ENCODE results near the gene LMF1.
"Not testable (repeated sequence)": the region's sequence is repeated elsewhere in the genome, so short reads cannot be mapped to it uniquely, and the experiment has no call there.

The LMF1 gene

DNA sequence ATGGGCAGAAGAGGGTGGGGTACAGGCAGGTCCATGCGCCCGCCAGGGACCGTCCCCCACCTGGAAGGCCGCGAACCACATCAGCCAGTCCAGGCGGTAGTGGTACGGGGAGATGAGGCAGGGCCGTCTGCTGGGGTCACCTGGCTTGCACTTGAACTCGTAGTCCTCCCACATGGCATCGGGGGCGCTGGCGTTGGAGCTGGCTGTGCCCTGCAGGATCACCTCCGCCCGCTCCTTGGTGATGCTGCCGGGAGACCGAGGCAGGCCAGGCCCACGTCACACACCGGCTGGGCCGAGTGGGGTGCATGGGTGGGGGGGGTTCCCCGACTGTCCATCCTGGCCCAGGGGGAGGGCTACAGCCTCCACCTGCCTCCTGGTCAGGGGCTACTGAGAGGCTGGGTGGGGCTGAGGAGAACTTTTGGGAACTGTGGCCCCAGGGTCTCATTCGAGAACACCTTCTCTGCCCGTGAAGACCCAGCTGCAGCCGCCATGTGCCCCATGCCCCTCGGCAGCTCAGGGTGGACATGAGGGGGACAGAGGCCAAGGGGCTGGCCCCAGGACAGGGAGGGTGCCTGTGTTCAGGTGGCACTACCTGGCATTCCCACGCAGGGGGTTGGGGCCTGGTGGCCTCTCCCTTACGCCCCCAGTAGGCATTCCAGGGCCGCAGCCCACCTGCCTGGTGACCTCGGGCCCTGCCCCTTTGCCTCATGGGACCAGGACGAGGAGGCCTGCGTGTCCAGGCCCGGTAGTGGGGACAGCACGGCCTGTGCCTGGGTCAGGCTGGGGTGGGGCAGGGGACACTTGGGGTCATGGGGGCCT lies 100.8 kb downstream of the LMF1 start:
- no peak for DNase-seq (ENCODE audit: low read depth in 2 of 2)

DNA sequence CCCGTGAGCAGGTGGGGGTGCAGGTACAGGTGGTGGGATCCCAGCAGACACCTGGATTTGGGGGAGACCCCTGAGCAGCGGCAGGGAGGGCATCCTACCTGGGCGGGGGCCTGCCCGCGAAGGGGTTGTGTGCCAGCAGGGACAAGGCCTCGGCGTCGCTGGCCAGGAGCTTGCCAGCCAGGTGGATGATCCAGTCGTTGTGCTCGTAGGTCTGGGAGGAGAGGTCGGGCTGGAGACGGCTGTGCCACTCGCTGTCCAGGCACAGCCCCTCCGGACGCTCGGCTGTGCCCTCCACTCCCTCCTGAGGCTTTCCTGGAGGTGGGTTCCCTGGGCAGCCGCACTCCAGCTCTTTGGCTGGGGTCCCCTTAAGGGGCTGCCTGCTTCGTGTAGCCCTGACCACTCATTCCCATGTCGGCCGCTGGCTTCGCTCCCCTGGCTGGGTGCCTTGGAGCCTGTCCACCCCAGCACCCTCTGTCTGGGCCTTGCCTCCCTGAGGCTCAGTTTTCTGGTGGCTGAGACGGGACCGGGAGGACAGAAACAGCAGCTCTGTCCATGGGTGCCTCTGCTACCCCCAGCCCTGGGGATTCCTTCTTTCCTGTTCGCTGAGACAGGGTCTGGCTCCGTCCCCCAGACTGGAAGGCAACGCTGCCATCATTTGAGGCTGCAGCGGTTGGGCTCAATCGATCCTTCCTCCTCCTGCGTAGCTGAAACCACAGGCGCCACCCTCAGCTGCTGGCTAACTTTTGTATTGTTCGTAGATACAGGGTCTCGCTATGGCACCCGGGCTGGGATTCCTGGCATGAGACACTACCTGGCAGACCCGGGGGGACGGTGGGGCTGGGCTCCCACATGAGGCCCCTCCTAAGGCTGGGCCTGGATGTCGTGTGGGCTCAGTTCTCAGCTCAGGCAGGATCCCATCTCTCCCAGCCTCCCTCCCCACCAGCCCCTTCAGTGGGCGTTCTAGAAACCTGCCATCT lies 101.7 kb downstream of the LMF1 start:
- DNase-seq (ENCODE audit: low read depth in 2 of 2): no peak

DNA sequence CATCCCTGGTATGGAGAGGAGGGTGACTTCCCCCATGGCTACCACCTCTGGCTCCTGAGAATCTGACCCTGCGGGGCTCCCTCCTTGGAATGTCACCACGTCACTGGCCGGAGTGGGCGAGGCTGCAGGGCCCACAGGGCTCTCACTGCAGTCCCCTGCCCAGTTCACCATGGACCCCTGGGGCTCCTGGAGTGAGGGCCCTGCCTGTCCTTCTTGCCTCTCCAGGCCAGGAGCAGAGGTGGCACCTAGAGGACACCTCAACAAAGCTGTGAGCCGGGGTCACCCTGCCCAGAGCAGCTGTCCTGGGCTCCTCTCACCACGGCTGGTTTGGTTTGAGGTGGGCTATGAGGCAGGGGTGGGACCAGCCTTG lies 102.4 kb downstream of the LMF1 start:
- DNase-seq (ENCODE audit: low read depth in 2 of 2): no peak

DNA sequence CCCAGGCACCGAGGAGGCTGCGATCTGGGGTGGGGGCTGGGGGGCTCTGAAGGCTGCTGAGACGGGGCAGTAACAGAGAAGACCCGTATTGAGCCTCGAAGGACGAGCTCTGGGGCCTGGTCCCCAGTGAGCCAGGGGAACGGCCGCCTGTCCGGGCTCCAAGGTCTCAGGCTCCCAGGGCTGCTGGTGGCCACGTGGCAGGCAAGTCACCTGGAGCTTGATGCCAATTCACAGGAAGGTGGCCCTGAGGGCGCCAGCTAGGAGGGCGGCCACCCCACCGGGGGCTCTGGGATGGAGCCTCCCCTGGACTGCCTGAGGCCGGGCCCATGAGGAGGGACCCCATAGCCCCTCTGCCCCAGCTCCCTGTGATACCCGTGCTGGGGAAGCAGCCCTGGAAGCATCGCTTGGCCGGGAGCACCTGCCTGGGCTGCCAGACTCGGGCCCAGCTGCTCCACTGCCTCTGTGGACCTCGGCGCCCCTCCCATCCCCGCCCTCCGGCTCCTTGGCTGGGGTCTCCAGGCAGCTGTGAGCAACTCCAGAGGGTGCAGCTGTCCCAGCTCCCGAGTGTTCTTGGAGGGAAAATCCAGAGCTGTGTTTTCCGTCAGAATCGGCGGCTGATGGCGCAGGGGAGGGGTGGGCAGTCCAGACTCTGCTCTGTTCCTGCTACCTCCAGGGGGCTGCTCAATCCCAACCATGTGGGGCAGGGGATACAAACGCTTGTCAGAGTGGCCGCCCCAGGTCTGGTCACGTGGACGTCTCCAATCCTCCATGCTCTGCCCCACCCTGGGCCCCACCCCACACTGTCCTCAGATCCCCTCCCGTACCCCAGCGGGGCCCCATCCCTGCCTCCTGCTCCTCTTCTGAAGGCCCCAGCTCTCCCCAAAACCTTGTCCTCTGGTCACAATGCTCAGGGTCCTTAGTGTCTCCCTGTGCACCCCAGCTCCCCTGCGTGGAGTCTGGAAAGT lies 103.1 kb downstream of the LMF1 start:
- DNase-seq (ENCODE audit: low read depth in 2 of 2): no peak

DNA sequence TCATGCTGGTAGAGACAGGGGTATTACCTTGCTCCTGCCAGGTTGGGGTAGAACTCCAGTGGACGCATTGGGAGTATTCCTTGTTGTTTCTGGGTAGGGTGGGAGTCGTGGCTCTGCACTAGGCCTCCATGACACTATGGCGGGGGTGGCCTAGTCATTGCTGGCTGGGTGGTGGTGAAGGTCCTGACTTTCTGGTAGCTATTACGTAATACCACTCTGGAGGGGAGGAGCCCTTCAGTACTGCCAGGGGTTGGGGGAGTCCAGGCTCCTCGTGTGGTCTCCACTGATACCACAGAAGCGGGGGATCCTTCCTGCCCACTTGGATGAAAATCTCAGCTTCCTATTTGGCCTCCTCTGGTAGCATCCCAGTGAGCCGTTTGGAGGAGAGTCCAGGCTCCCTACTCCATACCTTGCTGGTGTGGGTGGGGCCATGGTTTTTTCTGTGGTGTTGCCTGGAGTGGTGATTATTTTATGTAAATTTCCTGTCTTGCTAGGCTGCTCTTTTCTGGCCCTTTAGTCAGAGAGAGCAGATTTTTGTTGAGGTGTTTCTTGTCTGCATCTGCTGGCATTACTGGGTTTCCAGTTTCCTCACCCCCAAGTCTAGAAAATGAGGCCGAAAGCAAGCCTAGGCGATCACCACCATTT lies 104.4 kb downstream of the LMF1 start:
- DNase-seq (ENCODE audit: low read depth in 2 of 2): no peak

DNA sequence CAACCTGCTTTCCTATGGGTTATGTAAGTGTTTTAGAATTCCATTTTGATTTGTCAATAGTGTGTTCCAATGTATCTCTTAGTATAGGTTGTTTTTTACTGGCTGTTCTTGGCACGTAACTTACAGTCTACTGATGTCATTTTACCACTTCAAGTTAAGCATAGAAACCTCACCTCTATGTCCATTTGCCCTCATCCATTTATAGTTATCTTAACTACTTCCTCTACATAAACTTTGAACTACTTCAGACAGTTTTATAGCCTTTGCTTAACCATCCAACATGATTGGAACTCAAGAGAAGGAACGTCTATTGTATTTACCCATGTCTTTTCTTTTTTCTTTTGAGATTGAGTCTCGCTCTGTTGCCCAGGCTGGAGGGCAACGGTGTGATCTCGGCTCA lies 105.8 kb downstream of the LMF1 start:
- DNase-seq (ENCODE audit: low read depth in 2 of 2): no peak

DNA sequence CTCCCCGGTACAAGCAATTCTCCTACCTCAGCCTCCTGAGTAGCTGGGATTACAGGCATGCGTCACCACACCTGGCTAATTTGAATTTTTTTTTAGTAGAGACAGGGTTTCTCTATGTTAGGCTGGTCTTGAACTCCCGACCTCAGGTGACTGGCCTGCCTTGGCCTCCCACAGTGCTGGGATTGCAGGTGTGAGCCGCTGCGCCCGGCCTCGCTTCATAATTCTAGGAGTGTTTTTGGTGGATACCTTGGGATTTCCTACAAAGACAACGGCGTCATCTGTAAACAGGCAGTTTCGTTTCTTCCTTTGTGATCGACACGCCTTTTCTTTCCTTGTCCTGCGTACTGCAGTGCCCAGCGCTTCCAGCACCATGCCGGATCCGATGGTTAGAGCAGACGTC lies 109.3 kb downstream of the LMF1 start:
- DNase-seq (ENCODE audit: low read depth in 2 of 2): no peak

DNA sequence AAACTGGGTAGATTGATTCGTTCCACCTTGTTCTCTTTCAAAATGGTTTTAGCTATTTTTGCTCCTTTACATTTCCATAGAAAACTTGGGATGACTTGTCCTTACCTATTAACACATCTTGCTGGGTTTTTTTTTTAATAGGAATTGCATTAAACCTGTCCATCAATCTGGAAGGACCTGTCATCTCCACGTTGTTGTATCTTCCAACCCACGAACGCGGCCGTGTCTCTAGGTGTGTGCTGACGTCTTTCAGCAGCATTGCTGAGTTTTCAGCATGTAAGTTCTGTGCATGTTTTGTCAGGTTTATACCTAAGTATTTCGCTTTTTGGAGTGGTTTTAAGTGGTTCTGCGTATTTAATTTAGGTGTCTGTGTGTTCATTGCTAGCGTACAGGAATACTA lies 109.9 kb downstream of the LMF1 start:
- DNase-seq (ENCODE audit: low read depth in 2 of 2): no peak

DNA sequence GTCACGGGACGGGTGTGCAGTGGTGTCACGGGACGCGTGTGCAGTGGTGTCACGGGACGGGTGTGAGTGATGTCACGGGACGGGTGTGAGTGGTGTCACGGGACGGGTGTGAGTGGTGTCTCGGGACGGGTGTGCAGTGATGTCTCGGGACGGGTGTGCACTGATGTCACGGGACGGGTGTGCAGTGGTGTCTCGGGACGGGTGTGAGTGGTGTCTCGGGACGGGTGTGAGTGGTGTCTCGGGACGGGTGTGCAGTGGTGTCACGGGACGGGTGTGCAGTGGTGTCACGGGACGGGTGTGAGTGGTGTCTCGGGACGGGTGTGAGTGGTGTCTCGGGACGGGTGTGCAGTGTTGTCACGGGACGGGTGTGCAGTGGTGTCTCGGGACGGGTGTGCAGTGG lies 111.8 kb downstream of the LMF1 start:
- DNase-seq (ENCODE audit: low read depth in 2 of 2): not testable (repeated sequence)

DNA sequence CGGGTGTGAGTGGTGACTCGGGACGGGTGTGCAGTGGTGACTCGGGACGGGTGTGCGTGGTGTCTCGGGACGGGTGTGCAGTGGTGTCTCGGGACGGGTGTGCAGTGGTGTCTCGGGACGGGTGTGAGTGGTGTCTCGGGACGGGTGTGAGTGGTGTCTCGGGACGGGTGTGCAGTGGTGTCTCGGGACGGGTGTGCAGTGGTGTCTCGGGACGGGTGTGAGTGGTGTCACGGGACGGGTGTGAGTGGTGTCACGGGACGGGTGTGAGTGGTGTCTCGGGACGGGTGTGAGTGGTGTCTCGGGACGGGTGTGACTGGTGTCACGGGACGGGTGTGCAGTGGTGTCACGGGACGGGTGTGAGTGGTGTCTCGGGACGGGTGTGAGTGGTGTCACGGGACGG lies 112.3 kb downstream of the LMF1 start:
- not testable (repeated sequence) for DNase-seq (ENCODE audit: low read depth in 2 of 2)

DNA sequence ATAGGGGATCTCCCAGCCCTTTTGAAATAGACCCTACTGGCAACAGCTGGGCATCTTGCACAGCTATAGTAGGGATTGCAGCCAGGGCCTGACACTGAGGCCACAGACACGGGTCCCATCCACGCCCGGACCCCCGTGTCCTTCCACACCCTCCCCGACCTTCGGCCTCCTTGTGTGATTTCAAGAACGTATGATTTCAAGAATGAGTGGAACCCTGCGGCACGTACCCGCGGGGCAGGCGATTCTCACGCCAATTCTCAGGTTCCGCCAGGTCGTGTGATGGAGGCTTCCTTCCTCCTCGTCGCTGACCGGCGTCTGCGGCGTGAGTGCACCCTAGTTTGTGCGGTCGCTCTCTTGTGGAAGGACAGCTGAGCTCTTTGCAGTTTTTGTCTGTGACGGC lies 114.0 kb downstream of the LMF1 start:
- no peak for DNase-seq (ENCODE audit: low read depth in 2 of 2)

DNA sequence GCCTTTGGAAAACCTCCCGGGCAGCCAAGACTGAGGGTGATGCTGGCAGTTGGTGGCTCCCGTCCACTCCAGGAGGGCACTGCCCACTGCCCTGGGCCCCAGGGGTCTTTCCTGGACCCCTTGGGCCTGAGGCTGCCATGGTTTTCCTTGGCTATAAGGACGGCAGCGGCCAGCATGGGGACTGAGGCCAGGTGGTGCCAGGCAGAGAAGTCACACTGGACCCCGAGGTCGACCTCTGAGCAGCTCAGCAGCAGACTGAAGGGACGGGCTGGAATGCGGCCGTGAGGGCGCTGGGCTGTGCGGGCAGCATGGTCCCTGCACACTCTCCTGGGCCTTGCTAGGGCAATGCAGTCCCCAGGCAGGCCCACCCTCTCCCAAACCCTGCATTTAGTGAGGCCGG lies 114.7 kb downstream of the LMF1 start:
- no peak for DNase-seq (ENCODE audit: low read depth in 2 of 2)

DNA sequence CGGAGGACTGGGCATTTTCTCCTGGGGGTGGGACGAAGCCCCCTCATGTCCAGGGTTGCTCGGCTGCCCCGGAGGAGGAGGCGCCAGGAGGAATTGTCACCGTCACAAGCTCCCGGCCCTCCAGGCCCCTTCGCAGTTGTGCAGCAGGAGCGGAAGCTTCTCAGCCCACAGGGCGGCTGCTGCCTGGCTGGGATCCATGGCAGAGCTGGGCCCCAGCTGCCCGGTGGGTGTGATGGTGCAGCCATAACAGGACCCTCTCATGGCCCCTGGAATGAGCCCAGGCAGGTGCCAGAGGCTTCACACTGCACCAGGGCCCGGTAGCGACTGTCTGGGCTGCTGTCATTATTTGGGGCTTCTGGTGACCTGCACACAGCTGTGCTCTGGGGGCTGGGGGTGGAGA lies 115.3 kb downstream of the LMF1 start:
- DNase-seq (ENCODE audit: low read depth in 2 of 2): no peak

DNA sequence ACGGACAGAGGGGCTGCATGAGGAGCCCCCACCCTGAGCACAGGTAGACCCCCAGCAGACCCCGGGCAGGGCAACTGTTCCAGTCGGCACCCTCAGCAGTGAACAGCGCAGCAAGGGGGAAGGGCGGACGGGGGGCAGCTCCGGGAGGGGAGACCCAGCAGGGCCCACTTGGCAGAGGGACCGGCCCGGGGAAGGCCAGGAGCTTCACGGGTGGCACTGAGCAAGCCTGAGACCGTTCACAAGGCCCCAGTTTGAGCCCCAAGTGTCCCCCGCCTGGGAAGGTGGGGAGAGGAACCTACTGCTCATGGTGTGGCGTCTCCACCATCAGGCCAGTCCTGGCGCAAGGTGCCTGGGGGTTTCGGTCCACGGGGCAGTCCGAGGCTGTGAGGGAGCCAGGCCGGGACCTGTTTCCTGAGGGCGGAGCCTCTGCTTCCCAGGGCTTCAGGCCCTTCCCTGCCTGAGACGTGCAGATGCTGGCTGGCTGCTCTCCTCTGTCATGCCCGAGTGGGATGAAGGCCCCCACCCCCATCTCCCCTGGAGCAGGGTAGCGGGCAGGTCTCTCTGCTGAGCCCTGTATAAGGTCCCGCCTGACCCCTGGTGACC lies 115.9 kb downstream of the LMF1 start:
- no peak for DNase-seq (ENCODE audit: low read depth in 2 of 2)

DNA sequence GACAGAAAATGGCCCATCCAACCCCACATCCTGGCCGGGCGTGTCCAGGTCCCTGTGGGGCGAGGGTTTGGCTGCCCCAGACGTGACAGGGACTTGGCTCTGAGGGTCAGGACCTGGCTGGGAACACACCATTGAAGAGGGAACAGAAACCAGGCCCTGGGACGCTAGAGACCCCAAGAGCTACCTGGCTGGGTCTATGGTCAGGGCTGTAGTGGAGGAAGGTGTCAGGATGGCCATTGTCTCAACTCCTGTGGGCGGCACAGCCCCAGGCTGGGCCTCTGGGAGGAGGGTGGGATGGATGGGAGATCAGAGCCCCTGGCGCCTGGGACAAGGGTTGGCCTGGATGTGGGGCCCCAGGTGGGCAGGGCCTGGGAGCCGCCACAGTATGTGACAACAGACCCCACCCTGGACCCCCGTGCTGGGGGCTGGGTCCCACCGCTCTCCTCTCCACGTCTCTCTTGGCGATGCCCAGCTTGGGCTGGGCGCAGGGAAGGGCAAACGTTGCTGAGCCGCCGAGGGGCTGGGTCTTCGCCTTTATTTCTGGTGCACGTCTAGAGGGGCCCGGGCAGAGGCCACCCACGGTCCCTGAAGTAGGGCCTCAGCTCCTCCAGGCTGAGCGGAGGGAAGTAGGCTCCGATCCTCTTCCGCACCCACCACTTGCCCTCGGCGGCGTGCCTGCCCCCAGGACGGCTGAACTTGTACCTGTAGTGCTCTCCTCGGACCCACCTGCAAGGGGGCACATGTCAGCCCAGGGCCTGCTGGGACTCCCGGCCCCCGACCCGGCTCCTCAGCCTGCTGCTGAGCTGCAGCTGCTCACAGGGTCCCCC lies 116.6 kb downstream of the LMF1 start:
- DNase-seq (ENCODE audit: low read depth in 2 of 2): no peak

DNA sequence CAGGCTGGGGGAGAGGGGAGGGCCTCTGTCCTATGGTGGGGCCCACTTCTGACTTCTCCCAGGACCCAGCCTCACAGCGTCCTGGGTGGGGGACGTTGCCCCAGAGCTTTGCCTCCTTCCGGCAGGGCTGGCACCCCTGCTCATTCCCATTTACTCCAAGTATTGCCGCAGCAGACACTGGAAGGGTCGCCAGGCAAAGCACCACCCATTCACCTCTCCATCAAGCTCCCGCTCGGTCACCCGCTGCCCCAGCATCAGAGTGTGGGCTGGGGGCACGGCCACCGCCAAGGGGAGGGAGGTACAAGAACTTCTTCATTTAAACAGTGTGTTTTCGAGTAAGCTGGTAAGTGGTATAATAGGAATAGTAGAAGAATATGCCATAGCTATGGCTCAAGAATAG lies 117.5 kb downstream of the LMF1 start:
- no peak for DNase-seq (ENCODE audit: low read depth in 2 of 2)

DNA sequence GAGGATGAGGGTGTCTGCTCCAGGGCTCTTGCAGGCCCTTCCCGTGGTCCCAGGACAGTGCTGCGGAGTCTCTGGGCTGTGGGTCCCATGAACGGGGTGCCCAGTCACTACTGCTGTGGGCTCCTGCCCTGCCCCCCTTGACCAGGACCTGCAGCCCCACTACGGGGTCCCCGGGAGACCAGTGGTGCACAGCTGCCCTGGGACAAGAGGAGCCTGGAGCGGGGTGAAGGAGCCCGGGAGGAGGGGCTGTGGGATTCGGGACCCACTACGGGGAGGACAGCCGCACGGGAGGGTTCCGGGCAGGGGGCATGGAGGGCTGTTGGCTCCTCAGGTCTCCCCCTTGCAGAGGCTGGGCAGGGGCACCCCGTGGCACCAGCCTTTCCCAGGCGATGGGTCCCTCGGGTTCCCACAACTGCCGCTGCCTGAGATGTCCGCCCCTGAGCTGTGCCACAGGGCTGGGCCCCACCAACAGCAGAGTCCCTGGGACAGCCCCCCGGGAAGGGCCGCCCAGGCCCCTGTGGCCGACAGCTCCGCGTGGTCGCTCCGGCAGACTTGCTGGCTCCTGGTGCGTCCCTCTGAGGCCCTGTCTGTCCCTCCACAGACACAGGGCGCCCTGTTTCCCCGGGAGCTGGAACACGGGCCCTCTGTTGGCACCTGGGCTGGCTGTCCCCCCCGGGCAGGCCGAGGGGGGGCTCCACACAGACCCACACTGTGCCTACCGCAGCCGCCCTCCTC lies 118.2 kb downstream of the LMF1 start:
- DNase-seq (ENCODE audit: low read depth in 2 of 2): no peak

DNA sequence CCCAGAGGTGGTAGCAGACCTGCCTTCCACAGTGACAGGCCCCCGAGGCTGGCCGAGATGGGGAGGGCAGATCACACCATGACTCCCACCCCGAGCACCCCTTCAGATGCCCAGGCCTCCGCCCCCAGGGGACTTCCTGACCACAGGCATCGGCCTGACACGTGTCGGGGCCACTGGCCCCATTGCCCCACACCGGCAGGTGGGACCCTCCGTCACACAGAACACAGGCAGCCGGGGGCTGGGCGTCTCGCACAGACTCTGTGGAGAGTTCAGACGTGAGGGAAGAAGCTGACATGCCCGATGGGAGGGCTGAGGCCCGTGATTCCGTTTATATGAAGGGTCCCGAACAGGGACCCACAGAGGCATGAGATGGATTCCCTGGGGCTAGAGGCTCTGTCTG lies 118.9 kb downstream of the LMF1 start:
- DNase-seq (ENCODE audit: low read depth in 2 of 2): no peak

DNA sequence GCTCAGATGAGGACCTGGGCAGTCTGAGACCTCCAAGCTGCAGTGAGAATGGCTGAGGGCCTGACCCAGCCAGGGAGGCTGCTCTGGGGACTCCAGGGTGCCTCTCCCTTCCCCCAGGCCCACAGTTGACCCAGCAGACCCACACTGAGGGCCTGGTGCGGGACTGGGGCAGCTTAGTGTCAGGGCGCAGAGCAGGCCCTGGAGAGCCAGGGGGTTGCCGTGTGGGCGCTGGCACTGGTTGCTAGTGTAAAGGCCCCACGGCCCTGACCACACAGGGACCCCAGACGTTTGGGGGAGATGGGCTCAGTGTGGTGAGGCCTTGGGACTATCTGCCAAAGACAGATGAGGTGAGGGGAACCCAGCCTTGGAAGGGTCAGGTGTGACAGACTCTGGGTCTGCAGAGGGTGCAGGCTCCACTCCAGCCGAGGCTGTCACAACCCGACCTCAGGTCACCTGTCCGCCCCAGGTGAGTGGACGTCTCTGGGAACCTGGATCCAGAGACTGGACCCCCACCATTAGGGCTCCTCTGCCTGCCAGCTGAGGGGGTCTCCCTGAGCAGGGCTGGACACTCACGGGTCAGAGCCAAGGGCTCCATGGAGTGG lies 119.5 kb downstream of the LMF1 start:
- no peak for DNase-seq (ENCODE audit: low read depth in 2 of 2)

Measured in stimulated activated CD4-positive, alpha-beta T cell treated with anti-CD3 and anti-CD28 coated beads, Interleukin-1b, Interleukin-23, amount 100 ng/mL, for 4 hours (primary cell).